SK-N-SH (cell line): ENCODE measurements around the gene PDE4D.

Experiments used
- CTCF ChIP-seq: fragments of 200-600 bp; sonication (generic); IDR thresholded peaks from 2 replicates; pipeline ENCODE4 v1.6.1; 2017; ENCODE audit warnings: antibody characterized with exemption, mild to moderate bottlenecking, moderate library complexity
- EP300 ChIP-seq, 2 experiments: IDR thresholded peaks; 2 replicates each; pipeline versions ENCODE4 v1.4.0 to v1.6.1; 2012; ENCODE audit warnings: borderline replicate concordance in 1 of 2, low read depth in 1 of 2, low read length in 1 of 2
- GABPA ChIP-seq: IDR thresholded peaks from 2 replicates; pipeline ENCODE4 v1.4.0; 2012; ENCODE audit warnings: low read depth, mild to moderate bottlenecking
- IRF3 ChIP-seq: fragments of 150-350 bp; IDR thresholded peaks from 2 replicates; pipeline ENCODE4 v1.6.1; 2016; ENCODE audit warnings: mild to moderate bottlenecking, low read depth, low read length
- PBX3 ChIP-seq: IDR thresholded peaks from 2 replicates; pipeline ENCODE4; 2012
- RAD21 ChIP-seq: IDR thresholded peaks from 2 replicates; pipeline ENCODE4 v1.6.1; 2012; ENCODE audit warnings: mild to moderate bottlenecking, low read length
- REST ChIP-seq: IDR thresholded peaks from 2 replicates; pipeline ENCODE4 v1.6.1; 2012; ENCODE audit warnings: mild to moderate bottlenecking, low read depth, low read length, moderate library complexity
- USF1 ChIP-seq: IDR thresholded peaks from 2 replicates; pipeline ENCODE4 v1.4.0; 2012; ENCODE audit warnings: low read depth, borderline replicate concordance
- YY1 ChIP-seq: IDR thresholded peaks from 2 replicates; pipeline ENCODE4 v1.4.0; 2012; ENCODE audit warnings: low read depth, mild to moderate bottlenecking

GRCh38 chr5:59905188-59905587 lies 11.7 kb upstream of the PDE4D start:
- TF ChIP-seq RAD21 (no peak), PBX3 (peak; percentile 42), USF1 (no peak), IRF3 (no peak), GABPA (no peak), REST (no peak), CTCF (no peak), YY1 (no peak), EP300 (IDR thresholded peaks at IDR 0.05; ENCODE audit: borderline replicate concordance in 1 of 2, low read depth in 1 of 2, low read length in 1 of 2) (peak; percentile 30 to 66; a peak in 3 of 4 replicates)
